GM23338 (cell line): Measurements from ENCODE around the gene CCDC106. TPM values are rescaled to one million over a fixed set of nuclear protein-coding genes. Genes with fewer than 3 reads are reported as not detected.
A peak's percentile ranks its signal among the peaks of the same experiment; 100 is the strongest.

ENCODE experiments used
- ATAC-seq: fragments of 200-7000 bp; cut with Tn5 transposase; 3 replicates; pipeline ENCODE4 v1.9.1; 2020
- DNase-seq: peaks from one replicate; pipeline ENCODE4 v3.0.0-alpha.2; 2015; ENCODE audit warnings: low spot score
- H2AFZ ChIP-seq: fragments of 200-600 bp; sonication (generic); 2 replicates; pipeline ENCODE4 v1.8.0; 2016; ENCODE audit warnings: antibody characterized with exemption, mild to moderate bottlenecking, moderate library complexity
- H3F3A ChIP-seq: fragments of 200-600 bp; sonication (generic); replicated peaks from 2 replicates; pipeline ENCODE4 v1.8.0; 2017; ENCODE audit warnings: antibody characterized with exemption, mixed run types, low read depth
- H3K27ac ChIP-seq: fragments of 200-600 bp; sonication (generic); 2 replicates; pipeline ENCODE4 v1.6.1; 2016; ENCODE audit warnings: low read depth
- H3K27me3 ChIP-seq: fragments of 200-600 bp; sonication (generic); 2 replicates; pipeline ENCODE4 v1.8.0; 2016; ENCODE audit warnings: mild to moderate bottlenecking, mixed run types, moderate library complexity; ENCODE audit not compliant: insufficient read depth
- H3K36me3 ChIP-seq: fragments of 200-600 bp; sonication (generic); 2 replicates; pipeline ENCODE4 v1.8.0; 2016; ENCODE audit warnings: mild to moderate bottlenecking; ENCODE audit not compliant: insufficient read depth
- H3K4me1 ChIP-seq: fragments of 200-600 bp; sonication (generic); 2 replicates; pipeline ENCODE4 v1.8.0; 2016; ENCODE audit warnings: mild to moderate bottlenecking, moderate library complexity; ENCODE audit not compliant: insufficient read depth
- H3K4me2 ChIP-seq: fragments of 200-600 bp; sonication (generic); 2 replicates; pipeline ENCODE4 v1.7.1; 2017; ENCODE audit warnings: mixed run types
- H3K4me3 ChIP-seq: fragments of 200-600 bp; sonication (generic); 2 replicates; pipeline ENCODE4 v1.6.1; 2016; ENCODE audit warnings: mixed run types
- H3K79me2 ChIP-seq: fragments of 200-600 bp; sonication (generic); replicated peaks from 2 replicates; pipeline ENCODE4 v1.8.0; 2017; ENCODE audit warnings: mild to moderate bottlenecking; ENCODE audit not compliant: insufficient read depth
- H3K9me2 ChIP-seq: fragments of 200-600 bp; sonication (generic); 2 replicates; pipeline ENCODE4 v1.8.0; 2017; ENCODE audit not compliant: insufficient read depth
- H4K20me1 ChIP-seq: fragments of 200-600 bp; sonication (generic); replicated peaks from 2 replicates; pipeline ENCODE4 v1.8.0; 2017; ENCODE audit warnings: mild to moderate bottlenecking; ENCODE audit not compliant: insufficient read depth
- H3K27ac Mint-ChIP-seq: 2 replicates; pipeline ENCODE4 v1.8.0; 2020; ENCODE audit warnings: inconsistent platforms, mild to moderate bottlenecking, moderate library complexity, mixed read lengths
- H3K27me3 Mint-ChIP-seq: 3 replicates; pipeline ENCODE4 v1.8.0; 2022; ENCODE audit warnings: low read depth, mild to moderate bottlenecking, moderate library complexity, mixed read lengths, inconsistent platforms; ENCODE audit not compliant: insufficient read depth, poor library complexity
- H3K36me3 Mint-ChIP-seq: 3 replicates; pipeline ENCODE4 v1.8.0; 2021; ENCODE audit warnings: low read depth, mild to moderate bottlenecking, inconsistent platforms, moderate library complexity, mixed read lengths
- H3K4me1 Mint-ChIP-seq: 3 replicates; pipeline ENCODE4 v1.8.0; 2020; ENCODE audit warnings: mild to moderate bottlenecking, inconsistent platforms, mixed read lengths
- H3K4me3 Mint-ChIP-seq: 3 replicates; pipeline ENCODE4 v1.8.0; 2021; ENCODE audit warnings: moderate library complexity, mild to moderate bottlenecking, inconsistent platforms, mixed read lengths
- H3K9me3 Mint-ChIP-seq: 3 replicates; pipeline ENCODE4 v1.8.0; 2020; ENCODE audit warnings: moderate library complexity, mild to moderate bottlenecking, inconsistent platforms, mixed read lengths
- CREB1 ChIP-seq: fragments of 250-450 bp; sonication (Bioruptor Pico); IDR thresholded peaks from 2 replicates; pipeline ENCODE4 v1.5.0; 2020; ENCODE audit warnings: low read depth, mild to moderate bottlenecking, moderate library complexity
- EZH2phosphoT487 ChIP-seq: fragments of 200-600 bp; sonication (generic); IDR thresholded peaks from one replicate; pipeline ENCODE4 v1.8.1; 2018; ENCODE audit warnings: antibody characterized with exemption; ENCODE audit not compliant: unreplicated experiment
- JUNB ChIP-seq: IDR thresholded peaks from one replicate; pipeline ENCODE4 v1.6.1; 2016; ENCODE audit warnings: antibody characterized with exemption; ENCODE audit not compliant: unreplicated experiment
- POLR2AphosphoS5 ChIP-seq: IDR thresholded peaks from 2 replicates; pipeline ENCODE4 v1.6.1; 2016; ENCODE audit warnings: antibody characterized with exemption, low read depth
- STAT1 ChIP-seq: IDR thresholded peaks from one replicate; pipeline ENCODE4 v1.6.1; 2016; ENCODE audit warnings: antibody characterized with exemption; ENCODE audit not compliant: unreplicated experiment
- ZNF114 ChIP-seq: fragments of 250-450 bp; sonication (Bioruptor Pico); IDR thresholded peaks from 2 replicates; pipeline ENCODE4 v1.5.0; 2020; ENCODE audit warnings: mild to moderate bottlenecking, moderate library complexity
- polyA plus RNA-seq: library from polyadenylated mRNA; unstranded; fragments of >200 nt; fragmentation: Nextera tagmentation; extraction: Ambion mirVana; gene quantifications from 2 replicates; pipeline ENCODE4 v1.2.1, GENCODE V29; 2016
- total RNA-seq: library from RNA; depleted of rRNA; stranded (reverse); fragments of >200 nt; shearing (Covaris generic); gene quantifications from 2 replicates; pipeline ENCODE4 v1.2.3, GENCODE V29; 2014
- TF ChIP-seq, protein P1 (sequence below), 2 experiments: fragments of 200-600 bp in 1 of 2; sonication (generic) in 1 of 2; conservative IDR thresholded peaks; 2 replicates each; pipeline versions ENCODE4 v1.5.1 to v1.6.1; 2016 to 2017; ENCODE audit warnings: antibody characterized with exemption in 2 of 2, low read depth in 2 of 2, mild to moderate bottlenecking in 2 of 2, moderate library complexity in 1 of 2
- TF ChIP-seq, protein P2 (sequence below): IDR thresholded peaks from one replicate; pipeline ENCODE4 v1.6.1; 2018; ENCODE audit warnings: antibody characterized with exemption; ENCODE audit not compliant: unreplicated experiment
- TF ChIP-seq, protein P3 (sequence below): IDR thresholded peaks from 2 replicates; pipeline ENCODE4 v1.6.1; 2016; ENCODE audit warnings: antibody characterized with exemption

The CCDC106 gene
- total and polyA plus RNA-seq, 2 experiments from 2014 or later: 12.0 to 17.6 TPM

DNA sequence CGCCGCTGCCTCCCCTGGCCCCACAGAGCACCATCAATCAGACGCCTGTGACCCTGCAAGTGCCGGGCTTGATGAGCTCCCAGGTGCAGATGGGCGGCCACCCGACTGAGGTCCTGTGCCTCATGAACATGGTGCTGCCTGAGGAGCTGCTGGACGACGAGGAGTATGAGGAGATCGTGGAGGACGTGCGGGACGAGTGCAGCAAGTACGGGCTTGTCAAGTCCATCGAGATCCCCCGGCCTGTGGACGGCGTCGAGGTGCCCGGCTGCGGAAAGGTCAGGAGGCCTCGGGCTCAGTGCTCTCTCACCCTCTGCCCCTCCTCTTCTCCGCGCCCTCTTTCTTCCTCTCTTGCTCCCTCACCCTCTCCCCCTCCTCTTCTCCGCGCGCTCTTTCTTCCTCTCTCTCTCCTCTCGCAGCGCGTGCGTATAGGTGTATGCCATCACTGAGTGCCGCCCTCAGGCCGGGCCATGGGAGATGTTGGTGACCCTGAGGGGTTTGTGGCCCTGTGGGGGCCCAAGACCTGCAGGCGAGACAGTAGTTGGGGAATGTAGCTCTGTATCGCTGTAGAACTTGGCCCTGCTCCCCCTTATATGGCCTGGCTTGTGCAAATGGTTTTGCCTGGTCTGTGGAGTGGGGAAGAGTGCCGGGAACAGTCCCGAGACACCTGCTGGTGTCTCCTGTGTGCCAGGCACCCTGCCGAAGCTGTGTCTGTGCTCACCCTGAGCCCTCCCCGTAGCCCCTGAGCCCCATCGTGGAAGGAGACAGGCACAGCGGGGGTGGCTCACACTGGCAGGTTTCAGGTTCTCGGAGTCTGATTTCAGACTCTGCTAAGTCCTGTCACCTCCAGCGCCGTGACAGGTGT lies 21.6 kb downstream of the CCDC106 start (continued):
- TF ChIP-seq JUNB (no peak), STAT1 (no peak), EZH2phosphoT487 (no peak), ZNF114 (CRISPR knock-in tag) (no peak), POLR2AphosphoS5 (no peak), CREB1 (CRISPR knock-in tag) (no peak)
- TF ChIP-seq, protein P1, sequence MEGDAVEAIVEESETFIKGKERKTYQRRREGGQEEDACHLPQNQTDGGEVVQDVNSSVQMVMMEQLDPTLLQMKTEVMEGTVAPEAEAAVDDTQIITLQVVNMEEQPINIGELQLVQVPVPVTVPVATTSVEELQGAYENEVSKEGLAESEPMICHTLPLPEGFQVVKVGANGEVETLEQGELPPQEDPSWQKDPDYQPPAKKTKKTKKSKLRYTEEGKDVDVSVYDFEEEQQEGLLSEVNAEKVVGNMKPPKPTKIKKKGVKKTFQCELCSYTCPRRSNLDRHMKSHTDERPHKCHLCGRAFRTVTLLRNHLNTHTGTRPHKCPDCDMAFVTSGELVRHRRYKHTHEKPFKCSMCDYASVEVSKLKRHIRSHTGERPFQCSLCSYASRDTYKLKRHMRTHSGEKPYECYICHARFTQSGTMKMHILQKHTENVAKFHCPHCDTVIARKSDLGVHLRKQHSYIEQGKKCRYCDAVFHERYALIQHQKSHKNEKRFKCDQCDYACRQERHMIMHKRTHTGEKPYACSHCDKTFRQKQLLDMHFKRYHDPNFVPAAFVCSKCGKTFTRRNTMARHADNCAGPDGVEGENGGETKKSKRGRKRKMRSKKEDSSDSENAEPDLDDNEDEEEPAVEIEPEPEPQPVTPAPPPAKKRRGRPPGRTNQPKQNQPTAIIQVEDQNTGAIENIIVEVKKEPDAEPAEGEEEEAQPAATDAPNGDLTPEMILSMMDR (conservative IDR thresholded peaks at IDR 0.05; ENCODE audit: low read depth in 2 of 2): no peak
- TF ChIP-seq, protein P2, sequence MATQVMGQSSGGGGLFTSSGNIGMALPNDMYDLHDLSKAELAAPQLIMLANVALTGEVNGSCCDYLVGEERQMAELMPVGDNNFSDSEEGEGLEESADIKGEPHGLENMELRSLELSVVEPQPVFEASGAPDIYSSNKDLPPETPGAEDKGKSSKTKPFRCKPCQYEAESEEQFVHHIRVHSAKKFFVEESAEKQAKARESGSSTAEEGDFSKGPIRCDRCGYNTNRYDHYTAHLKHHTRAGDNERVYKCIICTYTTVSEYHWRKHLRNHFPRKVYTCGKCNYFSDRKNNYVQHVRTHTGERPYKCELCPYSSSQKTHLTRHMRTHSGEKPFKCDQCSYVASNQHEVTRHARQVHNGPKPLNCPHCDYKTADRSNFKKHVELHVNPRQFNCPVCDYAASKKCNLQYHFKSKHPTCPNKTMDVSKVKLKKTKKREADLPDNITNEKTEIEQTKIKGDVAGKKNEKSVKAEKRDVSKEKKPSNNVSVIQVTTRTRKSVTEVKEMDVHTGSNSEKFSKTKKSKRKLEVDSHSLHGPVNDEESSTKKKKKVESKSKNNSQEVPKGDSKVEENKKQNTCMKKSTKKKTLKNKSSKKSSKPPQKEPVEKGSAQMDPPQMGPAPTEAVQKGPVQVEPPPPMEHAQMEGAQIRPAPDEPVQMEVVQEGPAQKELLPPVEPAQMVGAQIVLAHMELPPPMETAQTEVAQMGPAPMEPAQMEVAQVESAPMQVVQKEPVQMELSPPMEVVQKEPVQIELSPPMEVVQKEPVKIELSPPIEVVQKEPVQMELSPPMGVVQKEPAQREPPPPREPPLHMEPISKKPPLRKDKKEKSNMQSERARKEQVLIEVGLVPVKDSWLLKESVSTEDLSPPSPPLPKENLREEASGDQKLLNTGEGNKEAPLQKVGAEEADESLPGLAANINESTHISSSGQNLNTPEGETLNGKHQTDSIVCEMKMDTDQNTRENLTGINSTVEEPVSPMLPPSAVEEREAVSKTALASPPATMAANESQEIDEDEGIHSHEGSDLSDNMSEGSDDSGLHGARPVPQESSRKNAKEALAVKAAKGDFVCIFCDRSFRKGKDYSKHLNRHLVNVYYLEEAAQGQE: no peak

DNA sequence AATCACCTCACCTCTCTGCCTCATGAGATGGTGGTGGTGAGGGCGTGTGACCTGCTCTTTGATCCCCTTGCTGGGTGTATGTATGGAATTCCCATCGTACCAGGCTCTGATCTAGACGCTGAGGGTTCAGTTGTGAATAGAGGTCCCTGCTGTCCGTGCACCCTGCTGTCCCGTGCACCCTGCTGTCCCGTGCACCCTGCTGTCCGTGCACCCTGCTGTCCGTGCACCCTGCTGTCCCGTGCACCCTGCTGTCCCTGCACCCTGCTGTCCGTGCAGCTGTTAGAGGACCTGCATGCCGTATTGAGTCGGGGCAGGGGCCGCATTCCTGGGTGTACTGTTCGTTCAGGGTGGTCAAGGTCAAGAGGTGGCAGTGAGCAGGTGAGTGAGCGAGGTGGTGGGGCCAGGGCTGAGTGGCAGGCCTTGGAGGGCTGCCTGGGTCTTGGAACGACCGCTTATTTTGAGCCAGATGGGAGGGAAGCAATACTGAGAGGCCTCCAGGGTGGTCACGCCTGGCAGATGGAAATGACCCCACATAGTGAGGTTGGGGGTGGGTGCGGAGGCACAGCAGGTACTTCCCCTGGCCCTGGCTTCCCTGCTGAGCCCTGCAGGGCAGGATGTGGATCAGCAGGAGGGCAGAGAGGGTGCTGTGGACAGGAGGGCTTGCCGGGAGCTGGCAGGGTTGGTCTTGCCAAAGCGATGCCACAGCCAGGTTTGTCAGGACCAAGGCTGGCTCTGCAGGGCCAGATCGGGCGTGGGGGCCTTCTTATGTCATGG lies 22.5 kb downstream of the CCDC106 start:
- no peaks in the 10 kb centered on the region for H3K27me3 ChIP-seq
- ATAC-seq (no peak), DNase-seq (no peak)
- no peak overlapping the region for H3K4me3 ChIP-seq
- peaks cover 42% of the 10 kb centered on the region for H3F3A ChIP-seq
- Mint-ChIP-seq H3K4me3 (peak overlapping the region; percentile 23; the same call in 2 of the 3 replicates), H3K36me3 (peaks cover 85% of the 10 kb centered on the region), H3K27me3 (peaks cover 43% of the 10 kb centered on the region), H3K4me1 (peaks cover 33% of the 10 kb centered on the region), H3K9me3 (peaks cover 6% of the 10 kb centered on the region; the same call in 2 of the 3 replicates), H3K27ac (peak overlapping the region; percentile 16; the same call in 1 of the 2 replicates)
- H3K79me2 ChIP-seq: peaks cover 69% of the 10 kb centered on the region
- no peak overlapping the region for H3K4me2 ChIP-seq
- TF ChIP-seq STAT1: no peak
- TF ChIP-seq POLR2AphosphoS5: no peak
- TF ChIP-seq, protein P3, sequence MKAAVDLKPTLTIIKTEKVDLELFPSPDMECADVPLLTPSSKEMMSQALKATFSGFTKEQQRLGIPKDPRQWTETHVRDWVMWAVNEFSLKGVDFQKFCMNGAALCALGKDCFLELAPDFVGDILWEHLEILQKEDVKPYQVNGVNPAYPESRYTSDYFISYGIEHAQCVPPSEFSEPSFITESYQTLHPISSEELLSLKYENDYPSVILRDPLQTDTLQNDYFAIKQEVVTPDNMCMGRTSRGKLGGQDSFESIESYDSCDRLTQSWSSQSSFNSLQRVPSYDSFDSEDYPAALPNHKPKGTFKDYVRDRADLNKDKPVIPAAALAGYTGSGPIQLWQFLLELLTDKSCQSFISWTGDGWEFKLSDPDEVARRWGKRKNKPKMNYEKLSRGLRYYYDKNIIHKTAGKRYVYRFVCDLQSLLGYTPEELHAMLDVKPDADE: no peak
- H4K20me1 ChIP-seq: peaks cover 37% of the 10 kb centered on the region
- H2AFZ ChIP-seq: no peak overlapping the region
- H3K36me3 ChIP-seq: peaks cover 17% of the 10 kb centered on the region
- H3K27ac ChIP-seq: peak overlapping the region; percentile 90
- H3K4me1 ChIP-seq: peaks cover 21% of the 10 kb centered on the region
- no peaks in the 10 kb centered on the region for H3K9me2 ChIP-seq
